OCI-LY7 (cell line): Measurements from ENCODE around the gene C1orf105.

Experiments used
- CTCF ChIP-seq: fragments of 200-600 bp; sonication (generic); conservative IDR thresholded peaks from 2 replicates; pipeline ENCODE4 v1.5.1; 2014; ENCODE audit warnings: mild to moderate bottlenecking, antibody characterized with exemption, low read length, moderate library complexity, mixed read lengths
- EZH2phosphoT487 ChIP-seq: fragments of 200-600 bp; sonication (generic); IDR thresholded peaks from 2 replicates; pipeline ENCODE4 v1.6.1; 2018; ENCODE audit warnings: low read depth, borderline replicate concordance, mild to moderate bottlenecking, mixed run types, antibody characterized with exemption, low read length, moderate library complexity, mixed read lengths

- no peak for TF ChIP-seq CTCF
- TF ChIP-seq EZH2phosphoT487, result no peak
Observed at GRCh38 chr1:172390301-172390682, 30.2 kb upstream of the C1orf105 start.
